ENCODE measurements around the gene IL1B. TPM values are rescaled to one million over a fixed set of nuclear protein-coding genes. Genes with fewer than 3 reads are reported as not detected.
A peak's percentile ranks its signal among the peaks of the same experiment; 100 is the strongest.

IL1B gene
- total and polyA plus RNA-seq, 2 donors (not counting 3 experiments of a cell fraction or from before 2014, with no cell fraction given): 0.25 TPM; not detected in 1

- dilution Hi-C loops (cut with MboI; ENCODE audit: extremely low pct_ligation_motif_present, low sequenced_read_pairs) (no loop called here), intact Hi-C loops (cut with micrococcal nuclease) (loop anchor here (1.0 to 2.0 kb wide), 4 partner anchors 48 to 116 kb away; partner anchors contain the start of gene CKAP2L)
- no peaks in the 10 kb centered on the region for H3K79me2 ChIP-seq (ENCODE audit: control insufficient read depth, insufficient read depth, low read length)
- no peak overlapping the region for H3K4me3 ChIP-seq (replicated peaks in 1 of 3; ENCODE audit: insufficient read depth in 1 of 3, low read depth in 1 of 3, low read length in 3 of 3)
- H3K4me2 ChIP-seq (ENCODE audit: insufficient read depth, low read length): no peak overlapping the region
- no peak for TF ChIP-seq CTCF (IDR thresholded peaks at IDR 0.05; ENCODE audit: extremely low read depth in 1 of 2, insufficient read depth in 1 of 2, low read depth in 1 of 2, low read length in 2 of 2)
- no peak for TF ChIP-seq MYC (IDR thresholded peaks at IDR 0.05; ENCODE audit: low read depth, low read length)
- no peak for TF ChIP-seq JUN (IDR thresholded peaks at IDR 0.05; ENCODE audit: borderline replicate concordance, insufficient read depth, insufficient read length, low read depth)
- TF ChIP-seq POLR2AphosphoS5 (IDR thresholded peaks at IDR 0.05; ENCODE audit: insufficient read depth, low read depth, low read length): no peak
- TF ChIP-seq POLR2A (IDR thresholded peaks at IDR 0.05; ENCODE audit: low read depth, low read length): no peak
- TF ChIP-seq GATA2 (IDR thresholded peaks at IDR 0.05; ENCODE audit: insufficient read depth, insufficient read length, low read depth, low read length): no peak
- TF ChIP-seq, protein P1, sequence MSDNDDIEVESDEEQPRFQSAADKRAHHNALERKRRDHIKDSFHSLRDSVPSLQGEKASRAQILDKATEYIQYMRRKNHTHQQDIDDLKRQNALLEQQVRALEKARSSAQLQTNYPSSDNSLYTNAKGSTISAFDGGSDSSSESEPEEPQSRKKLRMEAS (IDR thresholded peaks at IDR 0.05; ENCODE audit: insufficient read depth, insufficient read length): no peak
- no peak for TF ChIP-seq FOS (IDR thresholded peaks at IDR 0.05; ENCODE audit: borderline replicate concordance, insufficient read depth, low read length)
- TF ChIP-seq EZH2 (IDR thresholded peaks at IDR 0.05; ENCODE audit: borderline replicate concordance, low read depth, low read length, severe bottlenecking): no peak
- POLR2A ChIA-PET: no interaction called here
- H3K9me1 ChIP-seq (replicated peaks; ENCODE audit: control insufficient read depth, extremely low read depth, insufficient read depth, low read length): no peaks in the 10 kb centered on the region
- BruUV-seq (replicated peaks): no TSS peak
- CTCF ChIA-PET: interaction anchor here (1.2 to 2.1 kb wide), 4 partner anchors 61 to 131 kb away, joined by 5 to 15 read pairs (median 9); no protein-coding TSS in a partner anchor
- H3K9ac ChIP-seq (replicated peaks; ENCODE audit: extremely low read depth, insufficient read depth, low read length): no peak overlapping the region
- H3K36me3 ChIP-seq (ENCODE audit: control insufficient read depth in 2 of 2, extremely low read depth in 1 of 2, insufficient read depth in 2 of 2, low read length in 2 of 2): no peaks in the 10 kb centered on the region
- H4K20me1 ChIP-seq (replicated peaks; ENCODE audit: control insufficient read depth, extremely low read depth, insufficient read depth, low read length): no peaks in the 10 kb centered on the region
- peaks cover 23% of the 10 kb centered on the region for H3K4me1 ChIP-seq (ENCODE audit: control insufficient read depth, extremely low read depth, insufficient read depth, low read length)
- no peak overlapping the region for H2AFZ ChIP-seq (ENCODE audit: low read depth, low read length)
- no peaks in the 10 kb centered on the region for H3K27me3 ChIP-seq (ENCODE audit: control insufficient read depth in 2 of 2, insufficient read depth in 2 of 2, low read length in 2 of 2)
- DNase-seq (ENCODE audit: low read depth, low spot score) (peak; percentile 9), FAIRE-seq (peak; percentile 67)
- peak overlapping the region; percentile 62 for H3K27ac ChIP-seq (ENCODE audit: insufficient read depth, low read depth, low read length)
- no peaks in the 10 kb centered on the region for H3K9me3 ChIP-seq (replicated peaks; ENCODE audit: control insufficient read depth, insufficient read depth, low read length)
These were observed 44.1 kb upstream of the IL1B start for GRCh38 chr2:112880696-112881095.
